ENCODE data around the gene RABGAP1L. TPM values are rescaled to one million over a fixed set of nuclear protein-coding genes. Genes with fewer than 3 reads are reported as not detected.
"Not testable (repeated sequence)": the region's sequence is repeated elsewhere in the genome, so short reads cannot be mapped to it uniquely, and the experiment has no call there.

The RABGAP1L gene
- total RNA-seq, 1 experiment from 2014 or later = 20.8 TPM

DNA sequence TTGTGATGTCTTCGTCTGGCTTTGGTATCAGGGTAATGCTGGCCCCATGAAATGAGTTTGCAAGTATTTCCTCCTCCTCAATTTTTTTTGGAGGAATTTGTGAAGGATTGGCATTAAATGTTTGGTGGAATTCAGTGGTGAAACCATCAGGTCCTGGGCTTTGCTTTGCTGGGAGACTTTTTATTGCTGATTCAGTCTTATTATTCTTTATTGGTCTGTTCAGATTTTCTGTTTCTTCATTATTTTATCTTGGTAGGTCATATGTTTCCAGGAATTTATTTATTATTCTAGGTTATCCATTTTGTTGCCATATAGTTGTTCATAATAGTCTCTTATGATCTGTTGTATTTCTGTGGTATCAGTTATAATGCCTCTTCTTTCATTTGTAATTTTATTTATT lies 126.7 kb downstream of the RABGAP1L start:
- no peak for DNase-seq (ENCODE audit: extremely low read depth, low read depth)

DNA sequence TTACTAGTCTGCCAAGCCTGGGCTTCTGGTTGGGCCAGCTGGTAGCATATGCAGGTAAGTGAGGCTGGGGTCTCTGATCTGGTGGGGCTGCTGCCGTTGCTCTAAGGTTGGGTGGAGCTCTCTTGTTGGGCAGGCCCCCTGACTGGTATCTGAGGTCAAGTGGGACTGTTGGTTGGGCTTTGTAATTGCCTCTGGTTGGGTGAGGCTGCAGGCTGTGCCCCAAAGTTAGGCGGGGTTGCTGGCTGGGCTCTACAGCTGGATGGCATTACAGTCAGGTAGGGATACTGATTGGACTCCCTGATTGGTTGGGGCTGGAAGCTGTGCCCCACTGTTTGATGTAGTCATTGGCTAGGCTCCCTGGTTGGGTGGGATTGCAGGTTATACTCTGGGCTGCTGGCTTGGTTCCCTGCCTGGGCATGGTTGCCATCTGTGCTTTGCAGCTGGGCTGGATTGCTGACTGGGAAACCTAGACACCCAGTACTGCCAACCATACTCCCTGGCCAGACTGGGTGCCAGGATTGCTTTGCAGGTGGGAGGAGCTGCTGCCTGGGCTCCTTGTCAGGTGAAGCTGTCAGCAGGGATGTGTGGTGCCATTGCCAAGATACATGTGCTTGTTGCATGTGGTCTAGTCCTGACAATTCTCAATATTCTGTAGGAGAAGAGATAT lies 130.5 kb downstream of the RABGAP1L start:
- no peak for DNase-seq (ENCODE audit: extremely low read depth, low read depth)

DNA sequence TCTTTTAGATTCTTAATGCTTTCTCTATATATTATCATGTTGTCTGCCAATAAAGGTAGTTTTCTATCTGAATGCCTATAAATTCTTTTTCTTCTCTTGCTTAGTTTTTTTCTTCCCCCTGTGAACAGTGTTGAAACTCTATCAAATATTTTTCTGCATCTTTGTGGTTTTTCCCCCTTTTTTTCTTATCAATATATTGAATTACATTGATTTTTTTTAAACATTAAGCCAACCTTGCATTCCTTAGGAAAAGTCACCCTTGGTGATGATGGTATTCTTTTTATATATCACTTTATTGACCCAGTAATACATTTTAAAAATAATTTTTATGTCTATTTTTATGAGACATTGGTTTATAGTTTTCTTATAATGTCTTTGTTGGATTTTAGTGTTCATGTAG lies 131.7 kb downstream of the RABGAP1L start:
- DNase-seq (ENCODE audit: extremely low read depth, low read depth) = no peak

DNA sequence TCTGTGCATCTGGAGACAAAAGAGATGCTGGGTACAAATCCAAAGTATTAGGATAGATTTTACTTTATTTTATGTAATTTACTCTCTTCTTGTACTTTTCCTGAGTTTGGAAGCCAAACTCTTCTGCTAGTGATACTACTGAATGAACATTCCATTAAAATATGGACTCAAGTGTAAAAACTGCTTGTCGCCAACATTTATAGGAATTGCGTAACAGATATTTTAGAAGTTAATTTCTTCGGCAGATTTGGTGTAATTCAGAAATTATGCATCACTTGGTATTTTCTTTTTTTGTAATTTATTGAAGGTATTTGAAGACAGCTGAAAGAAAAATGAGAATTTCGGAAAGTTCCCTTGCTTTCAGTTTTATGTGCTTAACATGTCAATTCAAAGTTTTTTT lies 137.0 kb downstream of the RABGAP1L start:
- no peak for DNase-seq (ENCODE audit: extremely low read depth, low read depth)

DNA sequence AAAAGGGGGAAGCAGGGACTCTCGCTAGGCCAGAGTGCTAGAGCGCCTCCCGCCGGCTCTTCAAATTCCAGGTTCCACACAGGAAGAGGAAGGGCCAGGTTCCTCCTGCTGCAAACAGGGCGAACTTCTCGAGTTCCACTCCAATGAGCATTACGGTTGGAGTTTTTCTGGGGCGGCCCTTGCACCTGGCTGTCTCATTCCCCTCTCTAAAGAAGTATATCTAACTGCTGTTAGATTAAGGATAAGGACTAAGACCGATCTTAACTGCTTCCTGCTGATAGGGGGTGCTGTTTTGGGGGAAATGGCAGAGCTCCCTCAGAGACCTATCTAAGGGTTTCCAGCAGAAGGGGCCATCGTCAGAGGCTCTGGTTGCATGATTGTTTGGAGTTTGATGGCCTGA lies 138.0 kb downstream of the RABGAP1L start:
- no peak for DNase-seq (ENCODE audit: extremely low read depth, low read depth)

DNA sequence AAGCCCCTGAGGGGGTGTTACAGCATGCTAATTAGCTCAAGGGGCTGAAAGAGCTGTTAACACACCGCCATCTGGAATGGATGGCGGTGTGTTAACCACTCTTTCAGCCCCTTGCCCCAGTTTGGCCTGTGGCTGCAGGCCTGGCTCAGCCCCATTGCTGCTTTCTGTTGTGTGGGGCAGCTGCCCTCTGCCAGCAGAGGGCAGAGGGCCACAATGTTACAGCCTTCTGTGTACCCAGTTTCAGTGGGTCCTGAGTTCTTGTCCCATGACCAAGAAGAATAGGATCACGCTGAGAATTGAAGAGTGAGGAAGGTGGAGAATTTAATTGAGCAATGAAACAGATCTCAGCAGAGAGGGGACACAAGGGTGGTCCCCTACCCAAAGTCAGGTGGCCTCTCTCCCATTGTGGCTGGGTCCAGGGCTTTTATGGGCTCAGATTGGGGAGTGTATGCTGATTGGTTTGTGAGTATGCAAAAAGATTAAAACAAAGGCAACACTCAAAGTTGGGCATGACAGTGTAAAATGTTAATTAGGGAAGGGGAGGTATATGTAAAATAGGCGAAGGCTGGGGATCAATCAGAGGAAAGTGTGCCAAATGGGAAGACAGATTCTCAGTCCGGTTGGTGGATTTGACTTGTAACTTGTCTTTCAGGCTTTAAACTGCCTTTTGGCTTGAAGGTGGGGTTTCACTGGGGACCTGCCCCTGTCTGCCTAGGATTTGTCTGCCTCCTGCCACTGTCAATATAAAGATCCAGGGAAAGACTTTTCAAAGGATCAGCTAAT lies 142.2 kb downstream of the RABGAP1L start:
- DNase-seq (ENCODE audit: extremely low read depth, low read depth) = no peak

DNA sequence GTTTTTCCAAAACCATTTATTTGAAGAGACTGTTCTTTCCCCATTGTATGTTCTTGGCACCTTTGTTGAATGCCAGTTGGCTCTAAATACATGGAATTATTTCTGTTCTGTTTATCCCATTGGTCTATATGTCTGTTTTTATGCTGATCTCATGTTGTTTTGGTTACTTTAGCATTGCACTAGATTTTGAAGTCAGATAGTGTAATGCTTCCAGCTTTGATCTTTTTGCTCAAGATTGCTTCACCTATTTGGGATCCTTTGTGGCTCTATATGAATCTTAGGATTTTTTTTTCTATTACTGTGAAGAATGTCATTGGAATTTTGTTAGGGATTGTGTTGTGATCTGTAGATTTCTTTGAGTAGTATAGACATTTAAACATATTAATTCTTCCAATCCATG lies 149.3 kb downstream of the RABGAP1L start:
- no peak for DNase-seq (ENCODE audit: extremely low read depth, low read depth)

DNA sequence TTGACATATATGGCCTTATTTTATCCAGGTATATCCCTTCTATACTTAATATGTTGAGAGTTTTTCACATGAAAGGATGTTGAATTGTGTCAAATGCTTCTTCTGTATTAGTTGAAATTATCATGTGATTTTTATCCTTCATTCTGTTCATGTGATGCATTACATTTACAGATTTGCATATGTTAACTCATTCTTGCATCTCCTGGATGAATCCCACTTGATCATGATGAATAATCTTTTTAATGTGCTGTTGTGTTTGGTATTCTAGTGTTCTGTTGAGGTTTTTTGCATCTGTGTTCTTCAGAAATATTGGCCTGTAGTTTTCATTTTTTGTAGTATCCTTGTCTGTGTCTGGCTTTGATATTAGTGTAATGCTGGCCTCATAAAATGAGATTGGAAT lies 150.2 kb downstream of the RABGAP1L start:
- no peak for DNase-seq (ENCODE audit: extremely low read depth, low read depth)

DNA sequence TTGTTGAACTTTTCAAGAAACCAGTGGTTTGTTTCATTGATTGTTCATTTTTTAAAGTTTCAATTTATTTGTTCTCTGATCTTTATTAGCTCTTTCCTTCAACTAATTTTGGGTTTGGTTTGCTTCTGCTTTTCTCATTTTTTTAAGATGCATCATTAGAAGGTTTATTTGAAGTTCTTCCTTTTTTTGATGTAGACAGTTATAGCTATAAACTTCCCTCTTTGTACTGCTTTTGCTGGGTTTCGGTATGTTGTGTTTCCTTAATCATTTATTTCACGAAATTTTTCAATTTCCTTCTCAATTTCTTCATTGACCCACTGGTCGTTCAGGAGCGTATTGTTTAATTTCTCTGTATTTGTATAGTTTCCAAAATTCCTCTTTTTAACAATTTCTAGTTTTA lies 155.1 kb downstream of the RABGAP1L start:
- no peak for DNase-seq (ENCODE audit: extremely low read depth, low read depth)

DNA sequence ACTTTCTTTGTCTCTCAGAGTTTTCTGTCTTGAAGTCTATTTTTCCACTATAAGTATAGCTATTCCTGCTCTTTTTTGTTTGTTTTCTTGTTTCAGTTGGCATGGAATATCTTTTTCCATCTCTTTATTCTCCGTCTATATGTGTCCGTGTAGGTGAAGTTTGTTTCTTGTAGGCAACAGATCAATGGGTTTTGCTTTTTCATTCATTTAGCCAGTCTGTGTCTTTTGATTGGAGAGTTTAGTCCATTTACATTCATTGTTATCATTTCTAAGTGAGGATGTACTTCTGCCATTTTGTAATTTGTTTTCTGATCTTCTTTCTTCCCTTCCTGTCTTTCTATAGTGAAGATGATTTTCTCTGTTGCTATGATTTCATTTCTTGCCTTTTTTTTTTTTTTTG lies 155.9 kb downstream of the RABGAP1L start:
- DNase-seq (ENCODE audit: extremely low read depth, low read depth) = no peak

DNA sequence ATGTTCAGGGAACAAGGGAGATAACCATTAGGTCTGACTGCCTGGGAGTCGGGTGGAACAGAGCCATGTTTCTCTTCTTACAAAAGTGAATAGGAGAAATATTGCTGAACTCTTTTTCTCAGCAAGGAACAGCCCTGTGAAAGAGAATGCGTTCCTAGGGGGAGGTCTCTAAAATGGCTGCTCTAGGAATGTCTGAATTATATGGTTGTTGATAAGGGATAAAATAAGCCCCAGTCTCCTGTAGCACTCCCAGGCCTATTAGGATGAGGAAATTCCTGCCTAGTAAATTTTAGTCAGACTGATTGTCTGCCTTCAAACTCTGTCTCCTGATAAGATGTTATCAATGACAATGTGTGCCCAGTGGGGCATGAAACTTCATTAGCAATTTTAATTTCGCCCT lies 161.6 kb downstream of the RABGAP1L start:
- not testable (repeated sequence) for DNase-seq (ENCODE audit: extremely low read depth, low read depth)

DNA sequence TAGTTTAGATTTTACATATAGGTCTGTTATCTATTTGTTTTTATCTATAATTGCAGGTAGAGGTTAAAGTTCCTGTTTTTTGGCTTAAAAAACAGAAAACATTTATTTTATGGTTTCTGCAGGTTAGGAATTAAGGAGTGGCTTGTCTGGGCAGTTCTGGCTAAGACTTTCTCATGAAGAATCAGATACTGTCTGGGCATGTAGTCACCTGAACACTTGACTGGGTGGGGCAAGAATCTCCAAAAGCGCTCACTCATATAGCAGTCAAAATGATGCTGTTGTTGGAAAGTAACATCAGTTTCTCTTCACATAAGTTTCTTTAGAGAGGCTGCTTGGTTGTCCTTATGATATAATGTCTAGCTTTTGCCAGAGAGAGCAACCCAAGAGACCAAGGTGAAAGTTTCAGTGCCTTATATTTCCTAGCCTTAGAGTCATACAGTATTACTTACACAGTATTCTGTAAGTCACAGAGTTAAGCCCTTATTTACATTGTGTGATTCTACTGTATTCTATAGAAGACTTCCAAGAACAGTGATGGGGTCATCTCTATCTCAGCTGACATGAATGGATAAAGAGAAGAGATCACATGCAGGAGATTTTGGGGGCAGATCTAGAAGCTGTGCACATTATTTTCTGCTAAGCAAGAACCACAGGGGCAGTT lies 163.0 kb downstream of the RABGAP1L start:
- DNase-seq (ENCODE audit: extremely low read depth, low read depth) = no peak

DNA sequence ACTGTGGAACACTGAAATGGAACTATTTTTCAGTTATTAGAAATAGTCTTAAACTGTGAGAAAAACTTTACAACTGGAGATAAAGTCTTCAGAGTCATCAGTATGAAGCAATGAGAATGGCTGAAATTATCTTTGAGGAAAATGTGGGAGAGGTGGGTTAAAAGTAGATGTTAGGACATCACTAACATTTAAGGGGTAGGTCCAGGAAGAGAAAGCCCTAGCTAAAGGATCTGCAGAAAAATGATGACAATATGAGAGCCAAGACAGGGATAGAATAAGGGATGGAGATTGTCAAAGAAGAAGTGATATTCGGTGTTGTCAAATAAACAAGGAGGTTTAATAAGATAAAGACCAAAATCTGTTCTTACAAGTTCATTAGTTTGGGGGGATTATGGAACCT lies 165.2 kb downstream of the RABGAP1L start:
- no peak for DNase-seq (ENCODE audit: extremely low read depth, low read depth)

DNA sequence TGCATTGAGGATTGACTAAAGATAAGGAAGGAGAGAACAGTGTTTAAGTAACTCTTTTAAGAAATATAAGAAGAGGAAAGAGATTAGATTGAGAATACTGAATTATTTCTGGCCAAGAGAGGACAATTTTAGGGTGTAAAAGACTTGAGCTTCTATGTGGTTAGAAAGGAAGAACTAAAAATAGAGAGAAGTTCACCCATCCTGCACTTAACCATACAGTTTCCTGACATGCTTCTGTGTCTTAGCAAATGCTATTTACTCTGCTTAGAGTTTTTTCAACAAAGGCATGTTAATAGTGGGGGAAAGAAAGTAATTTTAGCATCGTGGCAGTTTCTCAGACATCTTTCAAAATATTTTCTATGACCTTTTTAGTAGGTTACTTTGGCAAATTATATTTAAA lies 165.6 kb downstream of the RABGAP1L start:
- no peak for DNase-seq (ENCODE audit: extremely low read depth, low read depth)

DNA sequence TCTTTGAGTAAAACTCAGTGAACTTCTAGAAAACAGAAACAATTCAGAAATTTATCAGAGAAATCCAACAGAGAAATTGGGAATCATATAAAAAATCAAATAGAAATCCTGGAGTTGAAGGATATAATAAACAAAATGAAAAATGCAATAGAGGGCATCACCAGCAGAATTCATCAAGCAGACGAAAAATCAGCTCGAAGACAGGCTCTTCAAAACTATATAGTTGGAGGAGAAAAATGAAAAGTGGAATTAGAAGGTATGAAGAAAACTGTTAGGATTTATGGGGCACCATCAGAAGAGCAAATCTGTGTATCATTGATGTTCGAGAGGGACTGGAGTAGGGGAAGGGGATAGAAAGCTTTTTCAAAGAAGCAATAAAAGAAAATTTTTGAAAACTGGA lies 167.0 kb downstream of the RABGAP1L start:
- no peak for DNase-seq (ENCODE audit: extremely low read depth, low read depth)

DNA sequence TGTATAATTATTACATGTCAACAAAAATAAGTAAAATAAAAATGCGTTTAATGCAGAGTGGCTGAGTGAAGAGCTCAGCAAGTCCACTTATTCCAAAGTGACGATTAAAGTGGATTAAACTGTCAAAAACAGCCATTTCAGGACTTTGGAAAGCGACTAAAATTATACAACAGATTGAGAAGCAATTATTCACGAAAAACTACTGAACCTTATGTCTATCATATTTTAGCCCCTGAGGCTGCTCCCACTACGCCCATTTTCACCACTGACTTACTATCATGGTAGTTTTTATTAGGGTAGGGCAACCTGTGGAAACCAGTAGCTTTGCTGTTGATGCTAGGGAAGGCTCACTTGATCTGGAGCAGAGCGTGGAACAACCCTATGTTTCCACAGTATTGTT lies 174.1 kb downstream of the RABGAP1L start:
- DNase-seq (ENCODE audit: extremely low read depth, low read depth) = no peak

DNA sequence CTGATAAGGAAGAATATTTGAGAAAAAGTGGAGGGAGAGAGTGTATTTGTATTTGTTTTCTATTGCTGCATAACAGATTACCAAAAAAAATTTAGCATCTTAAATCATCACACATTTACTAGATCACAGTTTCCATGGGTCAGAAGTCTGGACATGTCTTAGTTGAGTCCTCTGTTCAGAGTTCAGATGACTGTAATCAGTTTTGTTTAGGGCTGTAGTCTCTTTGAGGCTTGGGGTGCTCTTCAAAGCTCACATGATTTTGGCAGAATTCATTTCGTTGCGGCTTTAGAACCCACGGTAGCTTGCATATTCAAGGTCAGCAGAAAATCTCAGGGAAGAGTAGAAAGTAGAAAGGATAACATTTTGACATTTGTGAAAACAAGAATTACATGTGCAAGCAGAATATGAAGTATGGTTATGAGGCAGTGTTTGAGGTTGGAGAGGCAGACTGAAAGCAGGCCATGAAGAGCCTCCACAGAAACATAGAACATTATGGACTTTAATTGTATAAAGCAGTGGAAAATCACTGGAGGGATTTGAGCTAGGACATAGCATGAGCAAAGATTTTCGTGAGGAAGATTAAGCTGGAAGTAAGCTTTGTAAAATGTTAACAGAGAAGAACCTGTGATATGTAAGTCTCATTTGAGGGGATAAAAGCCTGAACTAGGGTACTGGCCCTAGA lies 177.8 kb downstream of the RABGAP1L start:
- DNase-seq (ENCODE audit: extremely low read depth, low read depth) = no peak

DNA sequence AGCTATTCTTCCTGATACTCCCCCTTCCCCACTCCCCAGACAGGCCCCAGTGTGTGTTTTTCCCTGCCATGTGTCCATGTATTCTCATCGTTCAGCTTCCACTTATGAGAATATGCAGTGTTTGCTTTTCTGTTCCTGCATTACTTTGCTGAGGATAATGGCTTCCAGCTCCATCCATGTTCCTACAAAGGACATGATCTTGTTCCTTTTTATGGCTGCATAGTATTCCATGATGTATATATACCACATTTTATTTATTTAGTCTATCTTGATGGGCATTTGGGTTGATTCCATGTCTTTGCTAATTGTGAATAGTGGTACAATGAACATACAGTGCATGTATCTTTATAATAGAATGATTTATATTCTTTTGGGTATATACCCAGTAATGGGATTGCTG lies 181.1 kb downstream of the RABGAP1L start:
- not testable (repeated sequence) for DNase-seq (ENCODE audit: extremely low read depth, low read depth)

DNA sequence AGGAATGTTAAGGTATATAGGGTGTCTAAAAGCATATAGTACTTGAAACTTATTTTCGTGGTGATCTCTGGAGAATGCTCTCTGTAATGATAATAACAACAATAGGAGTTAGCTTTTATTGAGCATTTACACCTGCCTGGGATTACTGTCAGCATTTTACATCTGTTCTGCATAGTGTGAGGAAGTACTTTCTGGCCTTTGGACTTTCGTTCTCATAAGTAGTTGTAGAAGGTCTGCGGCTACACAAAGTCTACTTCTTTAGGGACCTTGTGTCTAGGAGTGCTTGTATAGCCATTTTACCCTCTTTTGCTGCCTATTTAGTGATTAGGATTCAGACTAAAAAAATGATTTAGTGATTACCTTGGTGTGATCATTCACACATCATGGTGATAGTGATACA lies 184.8 kb downstream of the RABGAP1L start:
- no peak for DNase-seq (ENCODE audit: extremely low read depth, low read depth)

DNA sequence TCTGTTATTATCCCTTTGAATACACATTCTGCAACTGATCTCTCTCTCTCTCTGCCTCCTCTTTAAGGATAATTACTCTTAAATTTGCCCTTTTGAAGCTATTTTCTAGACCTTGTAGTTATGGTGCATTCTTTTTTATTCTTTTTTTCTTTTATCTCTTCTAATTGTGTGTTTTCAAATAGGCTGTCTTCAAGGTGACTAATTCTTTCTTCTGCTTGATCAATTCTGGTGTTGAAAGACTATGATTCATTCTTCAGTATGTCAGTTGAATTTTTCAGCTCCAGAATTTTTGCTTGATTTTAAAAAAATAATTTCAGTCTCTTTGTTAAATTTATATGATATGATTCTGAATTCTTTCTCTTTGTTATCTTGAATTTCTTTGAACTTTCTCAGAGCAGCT lies 192.8 kb downstream of the RABGAP1L start:
- no peak for DNase-seq (ENCODE audit: extremely low read depth, low read depth)

DNA sequence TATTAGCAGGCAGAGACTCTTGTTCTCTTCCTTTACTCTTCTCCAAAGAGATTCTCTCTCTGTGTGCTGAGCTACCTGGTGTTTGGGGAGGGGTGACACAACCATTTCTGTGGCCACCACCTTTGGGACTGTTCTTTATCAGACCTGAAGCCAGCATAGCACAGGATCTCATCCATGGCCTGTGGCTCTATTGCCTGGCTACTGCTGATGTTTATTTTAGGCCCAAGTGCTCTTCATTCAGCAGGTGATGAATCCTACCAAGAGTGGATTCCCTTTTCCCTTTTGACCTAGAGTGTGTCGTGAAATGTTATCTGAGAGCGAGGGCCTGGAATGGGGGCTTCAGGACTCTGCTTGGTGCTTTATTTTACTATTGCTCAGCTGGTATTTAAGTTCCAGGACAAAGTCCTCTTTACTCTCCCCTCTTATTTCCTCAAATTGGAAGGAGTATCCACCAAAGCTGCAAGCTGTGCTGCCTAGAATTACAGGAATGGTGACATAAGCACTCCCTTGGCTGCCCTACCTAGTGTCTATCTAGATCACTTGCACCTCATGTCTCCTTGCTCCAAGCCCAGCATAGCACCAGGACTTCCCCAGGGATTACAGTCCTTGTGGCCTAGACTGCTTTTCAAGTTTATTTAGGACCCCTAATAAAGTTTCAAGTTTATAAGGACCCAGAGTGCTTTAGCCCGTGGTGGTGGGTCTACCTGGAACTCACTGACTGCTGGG lies 193.7 kb downstream of the RABGAP1L start:
- DNase-seq (ENCODE audit: extremely low read depth, low read depth) = no peak
